Neural cell (in vitro differentiated cells): ENCODE results near the gene DKK2.

ENCODE experiments used
- CTCF ChIP-seq: fragments of 450-650 bp; IDR thresholded peaks from 2 replicates; pipeline ENCODE4 v1.5.1; 2014; ENCODE audit warnings: antibody characterized with exemption, mild to moderate bottlenecking, moderate library complexity; ENCODE audit not compliant: poor library complexity, severe bottlenecking
- EZH2 ChIP-seq: fragments of 200-600, 300-800 bp; shearing (Covaris generic), sonication (generic); IDR thresholded peaks from 2 replicates; pipeline ENCODE4 v1.6.1; 2014; ENCODE audit warnings: antibody characterized with exemption, low read length, borderline replicate concordance, mild to moderate bottlenecking; ENCODE audit not compliant: insufficient read depth, poor library complexity, severe bottlenecking
- MXI1 ChIP-seq: fragments of 450-650 bp; conservative IDR thresholded peaks from 2 replicates; pipeline ENCODE4 v1.6.1; 2014; ENCODE audit warnings: antibody characterized with exemption, mild to moderate bottlenecking; ENCODE audit not compliant: poor library complexity, severe bottlenecking
- POLR2AphosphoS5 ChIP-seq: IDR thresholded peaks from 2 replicates; pipeline ENCODE4 v1.6.1; 2012
- REST ChIP-seq: IDR thresholded peaks from 2 replicates; pipeline ENCODE4 v1.6.1; 2012; ENCODE audit warnings: borderline replicate concordance
- SMC3 ChIP-seq: fragments of 450-650 bp; conservative IDR thresholded peaks from 2 replicates; pipeline ENCODE4 v1.6.1; 2014; ENCODE audit warnings: antibody characterized with exemption, mild to moderate bottlenecking, moderate library complexity; ENCODE audit not compliant: poor library complexity
- TAF1 ChIP-seq: IDR thresholded peaks from 2 replicates; pipeline ENCODE4 v1.6.1; 2012; ENCODE audit warnings: low read depth

GRCh38 chr4:107066621-107067020 lies 30.5 kb upstream of the DKK2 start:
- TF ChIP-seq TAF1, result no peak
- TF ChIP-seq CTCF, result no peak
- TF ChIP-seq REST, result no peak
- TF ChIP-seq POLR2AphosphoS5, result no peak
- no peak for TF ChIP-seq EZH2
- TF ChIP-seq MXI1, result no peak
- no peak for TF ChIP-seq SMC3
